Thyroid gland (tissue), 4 donors: ENCODE results near the gene EXOC4.

Experiments used
- CTCF ChIP-seq, 6 experiments: fragments of 200-600 bp in 3 of 6; fragments of 450-650 bp in 3 of 6; sonication (generic) in 3 of 6; IDR thresholded peaks; one replicate each; pipeline ENCODE4 v1.5.1; 2016 to 2019; ENCODE audit warnings: antibody characterized with exemption in 6 of 6, mild to moderate bottlenecking in 2 of 6, inconsistent platforms in 1 of 6, moderate library complexity in 1 of 6
- POLR2A ChIP-seq, 2 donors: fragments of 450-650 bp; IDR thresholded peaks; one replicate each; pipeline ENCODE4 v1.6.1; 2017; ENCODE audit warnings: antibody characterized with exemption in 2 of 2, mild to moderate bottlenecking in 2 of 2, moderate library complexity in 1 of 2

GRCh38 chr7:133556048-133556447, 303.2 kb downstream of the EXOC4 start:
- TF ChIP-seq CTCF (IDR thresholded peaks at IDR 0.05) (no peak), POLR2A (IDR thresholded peaks at IDR 0.05) (no peak)
